Mucosa of descending colon (tissue), 3 donors: ENCODE measurements around the gene CISD3. TPM values are rescaled to one million over a fixed set of nuclear protein-coding genes. Genes with fewer than 3 reads are reported as not detected.

Experiments
- ATAC-seq: fragments of 200-7000 bp; cut with Tn5 transposase; one replicate; pipeline ENCODE4 v1.9.1; 2020; ENCODE audit warnings: mild to moderate bottlenecking, moderate library complexity
- DNase-seq, 3 donors: peaks; one replicate each; pipeline ENCODE4 v3.0.0-alpha.2; 2020
- H3K36me3 ChIP-seq: fragments of 200-600 bp; one replicate; pipeline ENCODE4 v1.8.0; 2021; ENCODE audit warnings: low read depth, mild to moderate bottlenecking
- H3K4me1 ChIP-seq: fragments of 200-600 bp; one replicate; pipeline ENCODE4 v1.8.0; 2021; ENCODE audit warnings: low read depth, mild to moderate bottlenecking
- H3K4me3 ChIP-seq: fragments of 200-600 bp; one replicate; pipeline ENCODE4 v1.8.0; 2021; ENCODE audit warnings: mild to moderate bottlenecking
- H3K9me3 ChIP-seq: fragments of 200-600 bp; one replicate; pipeline ENCODE4 v1.8.0; 2021; ENCODE audit warnings: mild to moderate bottlenecking
- CTCF ChIP-seq: fragments of 200-600 bp; IDR thresholded peaks from one replicate; pipeline ENCODE4 v1.8.0; 2022; ENCODE audit warnings: antibody characterized with exemption, mild to moderate bottlenecking
- intact Hi-C, 2 donors: fragments of 100-400 bp; cut with DNase I in 1 of 2; cut with micrococcal nuclease in 1 of 2; formaldehyde crosslinking; loops; one replicate each; pipeline versions ENCODE4 v1.11.0 to v1.11.1; 2022; cut with DNase I, micrococcal nuclease
- total RNA-seq, 3 donors: library from RNA; stranded (reverse); fragmentation: NEBNext Ultra II Directional in 2 of 3; extraction: Animal tissue kit (Norgen Biotek cat#: 25700) in 2 of 3; gene quantifications; one replicate each; pipeline versions ENCODE4 v1.2.1 to v1.2.4, GENCODE V29; 2021 to 2023
- donor health status: DM: no; HTN: no; CAD: no; lungs with moderate emphysema.
- donor health status: DM: no; HTN: no; CAD: no.
- donor health status: DM: no; HTN: yes; CAD: no.

Gene CISD3
- total RNA-seq, 3 donors from 2014 or later = 60.8 to 101 (median 91.8) TPM

- no peak for ATAC-seq
- TF ChIP-seq CTCF = no peak
- no peaks in the 10 kb centered on the region for H3K9me3 ChIP-seq
- intact Hi-C loops = no loop called here
- no peaks in the 10 kb centered on the region for H3K4me1 ChIP-seq
- no peaks in the 10 kb centered on the region for H3K36me3 ChIP-seq
- no peak for DNase-seq
- H3K4me3 ChIP-seq = no peak overlapping the region
Measured at GRCh38 chr17:38713456-38714075, 16.6 kb upstream of the CISD3 start.

GRCh38 chr17:38715216-38715943 lies 14.8 kb upstream of the CISD3 start:
- ATAC-seq = no peak
- Histone ChIP-seq H3K4me3 (no peak overlapping the region), H3K36me3 (no peaks in the 10 kb centered on the region), H3K9me3 (no peaks in the 10 kb centered on the region), H3K4me1 (no peaks in the 10 kb centered on the region)
- TF ChIP-seq CTCF = no peak
- intact Hi-C loops = no loop called here
- DNase-seq = no peak

- no peaks in the 10 kb centered on the region for H3K9me3 ChIP-seq
- no peak overlapping the region for H3K4me3 ChIP-seq
- no peaks in the 10 kb centered on the region for H3K4me1 ChIP-seq
- no peak for TF ChIP-seq CTCF
- ATAC-seq (no peak), DNase-seq (no peak)
- no peaks in the 10 kb centered on the region for H3K36me3 ChIP-seq
- intact Hi-C loops = no loop called here
Measured at GRCh38 chr17:38716368-38717005, 13.7 kb upstream of the CISD3 start.

- ATAC-seq = no peak
- H3K4me1 ChIP-seq = no peaks in the 10 kb centered on the region
- intact Hi-C loops = no loop called here
- no peak for DNase-seq
- TF ChIP-seq CTCF = no peak
- no peak overlapping the region for H3K4me3 ChIP-seq
- no peaks in the 10 kb centered on the region for H3K36me3 ChIP-seq
- H3K9me3 ChIP-seq = no peaks in the 10 kb centered on the region
Measured at GRCh38 chr17:38717139-38717745, 12.9 kb upstream of the CISD3 start.

GRCh38 chr17:38719289-38719942 lies 10.7 kb upstream of the CISD3 start:
- H3K36me3 ChIP-seq = no peaks in the 10 kb centered on the region
- no peak for ATAC-seq
- intact Hi-C loops = no loop called here

More at GRCh38 chr17:38719289-38719942, 10.7 kb upstream of the CISD3 start:
- H3K9me3 ChIP-seq = no peaks in the 10 kb centered on the region
- peaks cover 3% of the 10 kb centered on the region for H3K4me1 ChIP-seq
- TF ChIP-seq CTCF = no peak
- DNase-seq = no peak
- H3K4me3 ChIP-seq = no peak overlapping the region
